OCI-LY7 (cell line): ENCODE measurements around the gene UQCRC2. TPM values are rescaled to one million over a fixed set of nuclear protein-coding genes. Genes with fewer than 3 reads are reported as not detected.

Source experiments
- BruUV-seq: library from RNA; stranded (reverse); fragments of 400-500 nt; replicated peaks from 2 replicates; lab custom pipeline; 2021; lab: Mats Ljungman, UMichigan
- CTCF ChIA-PET: fragments of 300-600 bp; sonication (Branson Sonifier 250); formaldehyde crosslinking; loops from one replicate; lab custom pipeline; 2022; ENCODE audit warnings: antibody characterized with exemption; ENCODE audit not compliant: unreplicated experiment; lab: Charles Lee
- POLR2A ChIA-PET: fragments of 300-600 bp; sonication (Branson Sonifier 250); formaldehyde crosslinking; loops from one replicate; lab custom pipeline; 2022; ENCODE audit warnings: antibody characterized with exemption; lab: Charles Lee
- DNase-seq: peaks from one replicate; pipeline ENCODE4 v3.0.0-alpha.2; 2015; ENCODE audit warnings: low spot score
- H2AFZ ChIP-seq: fragments of 200-600 bp; sonication (generic), shearing (Covaris generic); 2 replicates; pipeline ENCODE4 v1.6.1; 2014; ENCODE audit warnings: mild to moderate bottlenecking, antibody characterized with exemption, low read length, moderate library complexity
- H3K27ac ChIP-seq: fragments of 200-600 bp; sonication (generic); 2 replicates; pipeline ENCODE4 v1.5.1; 2014; ENCODE audit warnings: mixed run types, low read depth, mild to moderate bottlenecking, moderate library complexity, low read length, inconsistent platforms; ENCODE audit not compliant: poor library complexity, severe bottlenecking
- H3K36me3 ChIP-seq: fragments of 200-600 bp; sonication (generic); 2 replicates; pipeline ENCODE4 v1.6.1; 2014; ENCODE audit warnings: mild to moderate bottlenecking, antibody characterized with exemption, low read length, moderate library complexity, mixed read lengths; ENCODE audit not compliant: insufficient read depth
- H3K4me1 ChIP-seq: fragments of 200-600 bp; sonication (generic); 2 replicates; pipeline ENCODE4 v1.5.1; 2014; ENCODE audit warnings: mild to moderate bottlenecking, low read length; ENCODE audit not compliant: insufficient read depth, poor library complexity, severe bottlenecking
- H3K4me2 ChIP-seq: fragments of 200-600 bp; sonication (generic); 2 replicates; pipeline ENCODE4 v1.6.1; 2014; ENCODE audit warnings: mild to moderate bottlenecking, low read length
- H3K4me3 ChIP-seq: fragments of 200-600 bp; sonication (generic); 2 replicates; pipeline ENCODE4 v1.5.1; 2014; ENCODE audit warnings: mild to moderate bottlenecking, low read depth, low read length; ENCODE audit not compliant: poor library complexity, severe bottlenecking
- H3K79me2 ChIP-seq: fragments of 200-600 bp; sonication (generic); 2 replicates; pipeline ENCODE4 v1.6.1; 2016; ENCODE audit warnings: low read depth, mild to moderate bottlenecking, low read length, moderate library complexity, mixed read lengths; ENCODE audit not compliant: insufficient read depth
- H3K9me2 ChIP-seq: fragments of 200-600 bp; sonication (generic); 2 replicates; pipeline ENCODE4 v1.6.1; 2016; ENCODE audit warnings: mild to moderate bottlenecking, low read length, mixed read lengths; ENCODE audit not compliant: insufficient read depth
- H3K9me3 ChIP-seq: fragments of 200-600 bp; sonication (generic); 2 replicates; pipeline ENCODE4 v1.6.1; 2014; ENCODE audit warnings: mild to moderate bottlenecking, mixed run types, low read length, mixed read lengths
- H4K20me1 ChIP-seq: fragments of 200-600 bp; sonication (generic); 2 replicates; pipeline ENCODE4 v1.6.1; 2014; ENCODE audit warnings: mild to moderate bottlenecking, antibody characterized with exemption, low read length, moderate library complexity, mixed read lengths; ENCODE audit not compliant: insufficient read depth
- CTCF ChIP-seq: fragments of 200-600 bp; sonication (generic); conservative IDR thresholded peaks from 2 replicates; pipeline ENCODE4 v1.5.1; 2014; ENCODE audit warnings: mild to moderate bottlenecking, antibody characterized with exemption, low read length, moderate library complexity, mixed read lengths
- EZH2phosphoT487 ChIP-seq: fragments of 200-600 bp; sonication (generic); IDR thresholded peaks from 2 replicates; pipeline ENCODE4 v1.6.1; 2018; ENCODE audit warnings: low read depth, borderline replicate concordance, mild to moderate bottlenecking, mixed run types, antibody characterized with exemption, low read length, moderate library complexity, mixed read lengths
- intact Hi-C: fragments of 100-400 bp; cut with micrococcal nuclease; formaldehyde crosslinking; loops from one replicate; pipeline ENCODE4 v1.10.0; 2022; ENCODE audit not compliant: unreplicated experiment
- total RNA-seq, 2 experiments: library from RNA; depleted of rRNA in 1 of 2; stranded (reverse); fragments of >200 nt in 1 of 2; shearing (Covaris generic) in 1 of 2; gene quantifications; 2 replicates each; pipeline ENCODE4 v1.2.3, GENCODE V29; 2014 to 2022

The UQCRC2 gene
- total RNA-seq, 2 experiments from 2014 or later = 121 to 210 TPM

GRCh38 chr16:21982108-21982507 lies 28.9 kb downstream of the UQCRC2 start:
- no peaks in the 10 kb centered on the region for H3K4me1 ChIP-seq
- H3K27ac ChIP-seq = no peak overlapping the region
- H3K4me2 ChIP-seq = no peak overlapping the region
- H3K9me2 ChIP-seq = no peaks in the 10 kb centered on the region
- H4K20me1 ChIP-seq = no peaks in the 10 kb centered on the region
- BruUV-seq = no TSS peak
- ChIA-PET CTCF (no interaction called here), POLR2A (interaction anchor here (0.5 kb wide), 1 partner anchor 68 kb away, joined by 4 read pairs; no protein-coding TSS in a partner anchor)
- no peaks in the 10 kb centered on the region for H3K9me3 ChIP-seq
- no peaks in the 10 kb centered on the region for H3K79me2 ChIP-seq
- intact Hi-C loops = no loop called here
- peaks cover 95% of the 10 kb centered on the region for H3K36me3 ChIP-seq
- TF ChIP-seq EZH2phosphoT487 = no peak
- TF ChIP-seq CTCF = no peak; the same call in 1 of the 2 replicates
- no peak overlapping the region for H2AFZ ChIP-seq
- no peak for DNase-seq
- no peak overlapping the region for H3K4me3 ChIP-seq

GRCh38 chr16:21984062-21984461 lies 30.9 kb downstream of the UQCRC2 start:
- TF ChIP-seq CTCF = no peak
- no peak for TF ChIP-seq EZH2phosphoT487
- no peak overlapping the region for H3K4me2 ChIP-seq
- H2AFZ ChIP-seq = no peak overlapping the region
- no peak for DNase-seq
- BruUV-seq = TSS peak; percentile 26
- H3K9me3 ChIP-seq = no peaks in the 10 kb centered on the region
- no peaks in the 10 kb centered on the region for H3K9me2 ChIP-seq
- no peaks in the 10 kb centered on the region for H3K79me2 ChIP-seq
- H3K4me3 ChIP-seq = no peak overlapping the region
- POLR2A ChIA-PET = no interaction called here
- H3K4me1 ChIP-seq = no peaks in the 10 kb centered on the region
- CTCF ChIA-PET = no interaction called here
- intact Hi-C loops = no loop called here
- peaks cover 76% of the 10 kb centered on the region for H3K36me3 ChIP-seq
- H4K20me1 ChIP-seq = no peaks in the 10 kb centered on the region
- H3K27ac ChIP-seq = no peak overlapping the region

- no peaks in the 10 kb centered on the region for H4K20me1 ChIP-seq
- no peak overlapping the region for H3K27ac ChIP-seq
- no peaks in the 10 kb centered on the region for H3K79me2 ChIP-seq
- H3K4me1 ChIP-seq = no peaks in the 10 kb centered on the region
- intact Hi-C loops = no loop called here
- no peak overlapping the region for H3K4me3 ChIP-seq
- H3K36me3 ChIP-seq = peaks cover 61% of the 10 kb centered on the region
- POLR2A ChIA-PET = no interaction called here
- H2AFZ ChIP-seq = no peak overlapping the region
- CTCF ChIA-PET = no interaction called here
- H3K9me2 ChIP-seq = no peaks in the 10 kb centered on the region
- H3K4me2 ChIP-seq = no peak overlapping the region
- BruUV-seq = TSS peak; percentile 5
- no peak for DNase-seq
- H3K9me3 ChIP-seq = no peaks in the 10 kb centered on the region
- TF ChIP-seq EZH2phosphoT487 (no peak), CTCF (no peak)
Observed at GRCh38 chr16:21985524-21985923, 32.4 kb downstream of the UQCRC2 start.
